DMS53 (cell line): ENCODE measurements around the gene GJA9.

Experiments
- DNase-seq: peaks from one replicate; lab custom pipeline; 2025; lab: John Stamatoyannopoulos, UW

GJA9 gene

DNA sequence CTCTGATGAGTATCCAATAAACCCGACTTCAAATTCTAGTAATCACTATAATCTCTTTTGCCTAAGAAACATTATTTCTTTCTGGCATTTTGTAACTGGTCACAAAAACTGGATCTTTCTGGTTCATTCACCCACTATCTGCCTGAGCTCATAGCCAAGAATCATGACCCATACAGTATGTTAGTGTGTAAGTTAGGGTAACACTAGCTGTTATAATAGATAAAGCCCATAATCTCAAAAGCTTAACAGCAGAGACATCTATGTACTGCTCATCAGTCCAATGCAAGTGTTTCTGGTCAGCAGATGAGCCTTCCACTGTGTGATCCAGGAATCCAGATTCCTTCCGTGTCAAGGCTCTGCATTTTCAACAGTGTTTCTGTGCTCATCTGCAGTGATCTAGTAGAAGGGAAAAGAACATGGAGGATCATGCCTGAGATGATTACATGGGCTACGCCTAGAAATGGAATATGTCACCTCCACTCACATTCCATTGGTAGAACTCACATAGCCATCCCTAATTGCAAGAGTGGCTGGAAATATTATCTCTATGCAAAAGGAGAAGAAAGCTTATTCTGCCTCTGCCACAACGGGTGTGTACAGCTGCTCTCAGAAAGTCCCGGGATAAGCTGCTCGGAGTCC, 49.5 kb downstream of the GJA9 start:
- DNase-seq: no peak

DNA sequence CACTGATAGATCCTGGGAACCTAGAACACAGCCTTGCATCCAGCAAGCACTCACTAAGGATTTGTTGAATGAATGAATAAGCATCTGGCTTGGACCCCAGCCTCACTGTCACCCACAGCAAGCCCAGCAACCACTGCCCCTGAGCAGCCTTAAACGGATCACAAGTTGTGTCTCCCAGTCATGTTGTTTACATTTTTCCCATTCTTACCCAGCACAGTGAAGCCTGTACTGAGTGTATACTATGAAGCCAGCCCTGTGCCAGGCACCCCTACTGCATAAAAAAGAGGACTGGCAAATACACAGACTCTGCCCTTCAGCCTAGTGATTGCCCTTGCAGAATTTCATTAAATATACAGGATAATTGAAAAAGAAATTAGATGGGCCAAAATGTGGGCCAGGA, 52.0 kb downstream of the GJA9 start:
- DNase-seq: no peak

DNA sequence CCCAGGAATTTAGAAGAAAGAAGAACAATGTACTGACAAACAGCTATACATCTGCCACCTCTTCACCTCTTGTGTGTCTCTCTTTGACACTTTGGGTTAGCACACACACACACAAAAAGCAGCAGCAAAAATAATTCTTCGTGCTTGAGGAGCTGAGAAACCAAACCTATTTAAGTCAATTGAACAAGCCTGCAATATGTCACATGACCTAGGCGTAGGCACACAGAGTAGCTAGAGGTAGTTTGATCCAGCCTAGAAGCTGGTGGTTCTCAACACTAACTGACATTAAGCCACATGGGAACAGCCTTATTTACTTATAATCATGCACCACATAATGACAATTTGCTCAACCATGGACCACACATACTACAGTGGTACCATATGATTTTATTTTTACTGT, 54.1 kb downstream of the GJA9 start:
- no peak for DNase-seq

GRCh38 chr1:38826886-38827285, 54.5 kb downstream of the GJA9 start:
- no peak for DNase-seq

GRCh38 chr1:38826262-38826661, 55.1 kb downstream of the GJA9 start:
- no peak for DNase-seq
